ENCODE results near the gene ASGR2. TPM values are rescaled to one million over a fixed set of nuclear protein-coding genes. Genes with fewer than 3 reads are reported as not detected.
"Not testable (repeated sequence)": the region's sequence is repeated elsewhere in the genome, so short reads cannot be mapped to it uniquely, and the experiment has no call there.

The ASGR2 gene
- total and polyA plus RNA-seq, 12 donors = 0.14 to 1.4 (median 0.61) TPM; not detected in 4

DNA sequence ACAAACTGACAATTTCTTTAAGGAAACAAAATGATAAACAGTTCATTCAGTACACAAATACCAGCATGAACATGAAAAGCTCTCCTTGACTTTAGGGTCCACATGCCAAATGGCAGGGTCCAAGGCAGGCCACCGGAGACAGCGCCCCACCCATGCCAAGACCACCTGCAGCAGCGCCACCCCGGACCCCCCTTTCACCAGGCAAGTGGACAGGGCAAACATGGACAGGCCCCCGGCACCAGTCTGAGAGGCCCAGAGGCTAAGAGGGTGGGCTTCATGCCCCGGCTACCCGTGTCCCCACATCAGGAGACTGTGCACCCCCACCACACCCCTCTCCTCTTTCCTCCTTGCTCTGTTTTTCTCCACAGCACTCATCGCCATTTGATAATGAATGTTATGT, 14.7 kb upstream of the ASGR2 start:
- H3K4me1 ChIP-seq (replicated peaks in 1 of 2) = no peaks in the 10 kb centered on the region
- H3K4me3 ChIP-seq = no peak overlapping the region
- WGBS, 4 donors = 83 to 93% (median 85%) methylated on average over 8 of the region's 8 CpGs
- H3K27me3 ChIP-seq = no peaks in the 10 kb centered on the region
- no peak overlapping the region for H3K27ac ChIP-seq
- no peaks in the 10 kb centered on the region for H3K36me3 ChIP-seq (replicated peaks in 1 of 2)
- DNase-seq = no peak
- no peaks in the 10 kb centered on the region for H3K9me3 ChIP-seq (replicated peaks in 1 of 3)
- TF ChIP-seq, protein P1, sequence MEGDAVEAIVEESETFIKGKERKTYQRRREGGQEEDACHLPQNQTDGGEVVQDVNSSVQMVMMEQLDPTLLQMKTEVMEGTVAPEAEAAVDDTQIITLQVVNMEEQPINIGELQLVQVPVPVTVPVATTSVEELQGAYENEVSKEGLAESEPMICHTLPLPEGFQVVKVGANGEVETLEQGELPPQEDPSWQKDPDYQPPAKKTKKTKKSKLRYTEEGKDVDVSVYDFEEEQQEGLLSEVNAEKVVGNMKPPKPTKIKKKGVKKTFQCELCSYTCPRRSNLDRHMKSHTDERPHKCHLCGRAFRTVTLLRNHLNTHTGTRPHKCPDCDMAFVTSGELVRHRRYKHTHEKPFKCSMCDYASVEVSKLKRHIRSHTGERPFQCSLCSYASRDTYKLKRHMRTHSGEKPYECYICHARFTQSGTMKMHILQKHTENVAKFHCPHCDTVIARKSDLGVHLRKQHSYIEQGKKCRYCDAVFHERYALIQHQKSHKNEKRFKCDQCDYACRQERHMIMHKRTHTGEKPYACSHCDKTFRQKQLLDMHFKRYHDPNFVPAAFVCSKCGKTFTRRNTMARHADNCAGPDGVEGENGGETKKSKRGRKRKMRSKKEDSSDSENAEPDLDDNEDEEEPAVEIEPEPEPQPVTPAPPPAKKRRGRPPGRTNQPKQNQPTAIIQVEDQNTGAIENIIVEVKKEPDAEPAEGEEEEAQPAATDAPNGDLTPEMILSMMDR (IDR thresholded peaks at IDR 0.05) = no peak
- no peak for TF ChIP-seq POLR2A (IDR thresholded peaks at IDR 0.05)
- intact Hi-C loops (cut with DNase I) = no loop called here

DNA sequence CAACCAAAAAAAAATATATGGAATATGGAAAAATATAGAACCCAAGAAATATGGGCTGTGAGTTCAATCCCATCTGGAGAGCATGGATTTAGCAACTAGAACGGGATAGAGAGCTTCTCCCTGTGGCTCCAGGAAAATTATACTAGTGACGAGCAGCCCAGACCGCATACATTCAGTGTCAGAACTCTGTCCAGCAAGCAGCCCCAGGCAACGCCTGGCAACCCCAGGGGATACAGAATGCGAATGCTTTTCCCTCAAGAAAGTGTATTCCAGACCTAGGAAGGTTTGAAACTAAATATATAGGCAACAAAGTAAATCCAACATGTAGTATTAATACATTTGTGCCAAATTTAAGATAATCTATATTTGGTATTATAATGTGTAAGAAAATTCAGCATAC, 13.5 kb upstream of the ASGR2 start:
- H3K4me1 ChIP-seq (replicated peaks in 1 of 2) = no peaks in the 10 kb centered on the region
- intact Hi-C loops (cut with DNase I) = no loop called here
- DNase-seq = no peak
- H3K27ac ChIP-seq = no peak overlapping the region
- WGBS, 4 donors = 70 to 80% (median 76%) methylated on average over 5 of the region's 5 CpGs
- no peaks in the 10 kb centered on the region for H3K27me3 ChIP-seq
- no peak overlapping the region for H3K4me3 ChIP-seq
- no peaks in the 10 kb centered on the region for H3K9me3 ChIP-seq (replicated peaks in 1 of 3)
- no peak for TF ChIP-seq POLR2A (IDR thresholded peaks at IDR 0.05)
- TF ChIP-seq, protein P1 (IDR thresholded peaks at IDR 0.05) = no peak
- H3K36me3 ChIP-seq (replicated peaks in 1 of 2) = no peaks in the 10 kb centered on the region

DNA sequence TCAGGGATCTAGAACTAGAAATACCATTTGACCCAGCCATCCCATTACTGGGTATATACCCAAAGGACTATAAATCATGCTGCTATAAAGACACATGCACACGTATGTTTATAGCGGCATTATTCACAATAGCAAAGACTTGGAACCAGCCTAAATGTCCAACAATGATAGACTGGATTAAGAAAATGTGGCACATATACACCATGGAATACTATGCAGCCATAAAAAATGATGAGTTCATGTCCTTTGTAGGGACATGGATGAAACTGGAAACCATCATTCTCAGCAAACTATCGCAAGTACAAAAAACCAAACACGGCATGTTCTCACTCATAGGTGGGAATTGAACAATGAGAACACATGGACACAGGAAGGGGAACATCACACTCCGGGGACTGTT, 12.9 kb upstream of the ASGR2 start:
- H3K4me1 ChIP-seq (replicated peaks in 1 of 2); H3K27me3 ChIP-seq; DNase-seq; intact Hi-C loops (cut with DNase I); H3K27ac ChIP-seq; H3K4me3 ChIP-seq; H3K9me3 ChIP-seq (replicated peaks in 1 of 3); H3K36me3 ChIP-seq (replicated peaks in 1 of 2): not testable (repeated sequence)
- WGBS, 4 donors = 89 to 94% (median 91%) methylated on average over 4 to 5 of the region's 5 CpGs

DNA sequence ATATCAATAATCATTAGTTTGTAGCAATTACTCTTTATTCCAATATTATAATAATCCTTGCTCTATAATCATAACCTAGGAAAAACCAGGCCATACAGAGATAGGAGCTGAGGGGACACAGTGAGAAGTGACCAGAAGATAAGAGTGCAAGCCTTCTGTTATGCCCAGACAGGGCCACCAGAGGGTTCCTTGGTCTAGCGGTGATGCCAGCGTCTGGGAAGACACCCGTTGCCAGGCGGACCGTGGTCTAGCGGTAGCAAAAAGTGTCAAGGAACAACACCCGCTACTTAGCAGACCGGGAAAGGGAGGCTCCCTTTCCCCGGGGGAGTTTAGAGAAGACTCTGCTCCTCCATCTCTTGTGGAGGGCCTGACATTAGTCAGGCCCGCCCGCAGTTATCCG, 11.8 kb upstream of the ASGR2 start:
- H3K36me3 ChIP-seq (replicated peaks in 1 of 2); H3K27me3 ChIP-seq; H3K9me3 ChIP-seq (replicated peaks in 1 of 3); intact Hi-C loops (cut with DNase I); H3K4me3 ChIP-seq; H3K27ac ChIP-seq; H3K4me1 ChIP-seq (replicated peaks in 1 of 2); DNase-seq: not testable (repeated sequence)
- 80 to 84% (median 80%) methylated on average over 12 of the region's 12 CpGs for WGBS, 4 donors

DNA sequence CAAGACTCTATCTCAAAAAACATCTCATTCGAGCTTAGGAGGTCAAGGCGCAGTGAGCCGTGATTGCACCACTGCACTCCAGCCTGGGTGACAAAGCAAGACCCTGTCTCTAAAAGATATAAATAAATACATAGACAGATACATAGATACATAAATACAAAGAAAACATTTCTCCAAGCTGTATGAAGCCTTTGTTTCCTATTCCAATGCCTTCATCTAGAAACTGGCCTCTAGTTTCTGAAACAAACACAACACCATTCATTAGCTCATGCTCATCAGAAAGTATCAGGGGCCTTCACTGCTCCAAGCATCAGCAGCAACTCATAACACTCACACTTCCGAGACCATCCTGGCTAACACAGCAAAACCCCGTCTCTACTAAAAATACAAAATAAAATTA, 10.3 kb upstream of the ASGR2 start:
- H3K4me1 ChIP-seq (replicated peaks in 1 of 2) = peaks cover 0 to 5% of the 10 kb centered on the region in 2 donors
- H3K4me3 ChIP-seq = no peak overlapping the region
- WGBS, 4 donors = 74 to 83% (median 79%) methylated on average over 5 of the region's 5 CpGs
- intact Hi-C loops (cut with DNase I) = no loop called here
- no peaks in the 10 kb centered on the region for H3K9me3 ChIP-seq (replicated peaks in 1 of 3)
- no peaks in the 10 kb centered on the region for H3K27me3 ChIP-seq
- H3K27ac ChIP-seq = no peak overlapping the region
- TF ChIP-seq, protein P1 (IDR thresholded peaks at IDR 0.05) = no peak
- TF ChIP-seq POLR2A (IDR thresholded peaks at IDR 0.05) = no peak
- no peaks in the 10 kb centered on the region for H3K36me3 ChIP-seq (replicated peaks in 1 of 2)
- no peak for DNase-seq

Data from adrenal gland (tissue), 12 donors.